NCI-H1092 (cell line): ENCODE data around the gene ZMPSTE24.
A peak's percentile ranks its signal among the peaks of the same experiment; 100 is the strongest.

Source experiments
- DNase-seq: peaks from one replicate; lab custom pipeline; 2025; lab: John Stamatoyannopoulos, UW

ZMPSTE24 gene

DNA sequence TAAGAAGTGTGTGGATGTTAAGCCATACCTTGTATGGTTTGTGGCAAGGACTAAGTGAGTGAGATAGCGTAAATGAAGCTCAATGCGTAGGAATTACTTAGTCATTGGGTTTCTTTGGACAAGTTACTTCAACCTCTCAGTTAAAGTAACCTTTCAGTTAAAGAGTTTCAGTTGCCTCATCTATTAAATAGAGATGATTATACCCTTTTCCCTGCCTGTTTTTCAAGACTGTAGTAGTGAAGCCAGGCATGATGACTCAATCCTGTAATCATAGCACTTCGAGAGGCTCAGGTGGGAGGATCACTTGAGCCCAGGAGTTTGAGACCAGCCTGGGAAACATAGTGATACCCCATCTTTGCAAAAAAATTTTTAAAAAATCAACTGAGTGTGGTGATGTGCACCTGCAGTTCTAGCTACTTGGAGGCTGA lies 6.3 kb downstream of the ZMPSTE24 start:
- DNase-seq: no peak

- DNase-seq: no peak
Observed at GRCh38 chr1:40265298-40265697, 7.3 kb downstream of the ZMPSTE24 start.

DNA sequence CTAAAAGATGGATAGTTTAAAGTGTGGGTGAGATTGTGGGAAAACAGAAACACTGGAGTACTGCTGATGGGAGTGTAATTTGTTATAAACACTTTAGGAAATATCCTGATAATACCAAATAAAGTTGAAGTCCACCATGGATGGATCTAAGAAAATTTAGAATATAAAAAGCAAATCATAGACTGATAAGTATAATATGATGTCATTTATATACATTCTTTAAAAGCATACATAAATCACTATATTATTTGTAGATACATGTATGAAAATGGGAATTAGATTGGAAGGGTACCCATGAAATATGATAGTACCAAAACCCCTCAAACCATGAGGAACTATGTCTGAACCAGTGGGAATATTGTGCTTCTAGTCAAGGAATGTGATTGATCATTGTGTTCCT lies 7.9 kb downstream of the ZMPSTE24 start:
- no peak for DNase-seq

DNA sequence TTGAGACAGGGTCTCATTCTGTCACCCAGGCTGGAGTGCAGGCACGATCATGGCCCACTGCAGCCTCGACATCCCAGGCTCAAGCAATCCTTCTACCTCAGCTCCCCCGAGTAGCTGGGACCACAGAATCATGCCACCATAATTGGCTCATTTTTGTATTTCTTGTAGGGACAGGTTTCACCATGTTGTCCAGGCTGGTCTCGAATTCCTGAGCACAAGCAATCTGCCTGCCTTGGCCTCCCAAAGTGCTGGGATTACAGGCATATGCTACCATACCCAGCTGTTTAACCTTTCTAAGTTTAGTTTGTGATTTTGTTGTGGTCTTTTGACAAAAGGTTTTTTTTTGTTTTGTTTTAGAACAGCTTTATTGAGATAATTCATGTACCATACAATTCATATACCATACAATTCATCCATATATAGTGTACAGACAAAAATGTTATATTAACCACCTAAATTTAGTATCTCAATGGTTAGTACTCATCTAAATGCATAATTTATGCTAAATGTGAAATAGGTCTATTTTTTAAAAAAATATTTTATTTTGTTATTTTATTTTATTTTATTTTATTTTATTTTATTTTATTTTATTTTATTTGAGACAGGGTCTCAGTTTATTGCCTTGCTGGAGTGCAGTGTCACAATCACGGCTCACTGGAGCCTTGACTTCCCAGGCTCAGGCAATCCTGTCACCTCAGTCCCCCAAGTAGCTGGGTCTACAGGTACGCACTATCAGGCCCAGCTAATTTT lies 8.9 kb downstream of the ZMPSTE24 start:
- no peak for DNase-seq

DNA sequence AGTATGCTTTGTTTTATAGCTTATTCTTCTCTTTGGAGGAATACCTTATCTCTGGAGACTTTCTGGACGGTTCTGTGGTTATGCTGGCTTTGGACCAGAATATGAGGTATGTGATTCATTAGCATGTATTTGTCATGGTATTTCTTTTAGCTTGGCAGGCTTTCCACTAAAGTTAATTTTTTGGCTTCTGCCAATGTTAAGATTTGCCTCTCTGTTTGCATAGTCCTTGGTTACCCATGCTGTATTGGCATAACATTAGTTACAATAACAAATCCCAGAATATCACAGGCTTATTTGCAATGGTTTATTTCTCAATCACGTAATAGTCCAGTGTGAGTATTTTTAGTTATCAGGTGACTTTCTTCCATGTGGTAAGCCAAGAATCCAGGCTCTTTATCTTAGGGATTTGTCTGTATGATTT lies 9.7 kb downstream of the ZMPSTE24 start:
- DNase-seq: no peak

GRCh38 chr1:40268211-40268610 lies 10.2 kb downstream of the ZMPSTE24 start:
- DNase-seq: no peak

- DNase-seq: no peak
Observed at GRCh38 chr1:40270152-40270834, 12.3 kb downstream of the ZMPSTE24 start.

DNA sequence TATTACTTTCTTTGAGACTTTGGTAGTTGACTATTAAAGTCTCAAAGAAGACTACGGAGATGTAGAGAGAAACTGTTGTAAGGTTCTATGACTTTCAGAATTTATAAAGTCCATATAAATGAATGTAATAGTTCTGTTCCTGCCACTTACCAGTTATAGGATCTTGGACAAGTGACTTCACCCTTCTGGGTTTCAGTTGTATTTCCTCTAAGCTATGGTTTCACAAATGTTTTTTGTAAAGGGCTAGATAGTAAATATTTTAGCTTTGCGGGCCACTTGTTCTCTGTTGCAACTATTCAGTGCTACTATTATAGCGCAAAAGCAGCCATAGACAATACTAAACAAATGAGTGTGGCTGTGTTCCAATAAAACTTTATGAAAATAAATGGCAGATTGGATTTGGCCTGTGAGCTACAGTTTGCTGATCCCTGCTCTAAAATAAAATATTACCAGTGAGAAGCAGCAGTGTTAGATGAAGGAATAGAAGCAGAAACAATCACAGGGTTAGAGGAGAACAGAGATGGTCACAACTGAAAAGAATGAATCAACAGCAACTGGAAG lies 14.7 kb downstream of the ZMPSTE24 start:
- DNase-seq: no peak

DNA sequence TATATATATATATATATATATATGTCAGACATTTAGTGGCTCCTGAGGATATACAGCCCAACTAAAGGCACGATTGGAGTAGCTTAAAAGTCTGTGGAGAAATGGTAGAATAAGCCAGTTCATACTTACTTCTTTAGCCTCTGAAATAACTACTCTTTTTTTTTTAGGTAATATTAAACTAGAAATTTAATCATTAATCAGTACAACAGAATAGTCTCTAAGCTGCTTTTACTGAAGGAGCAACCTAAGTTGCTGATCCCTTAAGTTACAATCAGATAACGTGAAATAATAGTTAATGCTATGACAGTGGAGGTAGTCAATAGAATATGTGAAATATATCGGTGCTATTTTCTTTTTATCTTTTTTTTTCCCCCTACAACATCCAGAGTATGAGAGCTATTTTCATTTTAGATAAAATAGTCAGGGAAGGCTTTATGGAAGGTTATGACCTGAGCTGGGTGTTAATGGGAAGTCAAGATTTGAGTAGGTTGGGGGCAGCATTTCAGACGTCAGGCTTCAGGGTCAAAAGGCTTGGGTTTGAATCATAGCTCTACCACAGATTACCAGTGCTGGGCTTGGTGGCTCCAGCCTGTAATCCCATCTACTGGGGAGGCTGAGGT lies 15.6 kb downstream of the ZMPSTE24 start:
- no peak for DNase-seq

- no peak for DNase-seq
Observed at GRCh38 chr1:40274331-40274730, 16.3 kb downstream of the ZMPSTE24 start.

DNA sequence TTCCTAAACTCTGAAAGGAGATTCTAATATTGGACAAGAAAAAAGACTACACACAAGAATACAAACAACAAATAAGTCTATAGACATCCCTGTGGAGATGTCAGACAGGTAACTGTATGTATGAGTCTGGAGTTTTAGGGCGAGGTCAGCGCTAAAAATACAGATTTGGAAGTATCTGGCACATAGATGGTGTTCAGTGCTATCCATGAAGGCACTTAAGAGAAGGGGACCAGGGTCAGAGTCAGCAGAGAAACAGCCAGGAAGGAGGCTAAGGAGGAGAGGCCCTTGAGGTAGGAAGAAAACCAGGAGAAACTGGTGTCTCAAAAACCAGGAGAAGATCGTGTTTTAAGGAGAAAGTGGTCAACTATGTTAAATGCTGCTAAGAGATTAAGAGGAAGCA lies 18.1 kb downstream of the ZMPSTE24 start:
- no peak for DNase-seq

DNA sequence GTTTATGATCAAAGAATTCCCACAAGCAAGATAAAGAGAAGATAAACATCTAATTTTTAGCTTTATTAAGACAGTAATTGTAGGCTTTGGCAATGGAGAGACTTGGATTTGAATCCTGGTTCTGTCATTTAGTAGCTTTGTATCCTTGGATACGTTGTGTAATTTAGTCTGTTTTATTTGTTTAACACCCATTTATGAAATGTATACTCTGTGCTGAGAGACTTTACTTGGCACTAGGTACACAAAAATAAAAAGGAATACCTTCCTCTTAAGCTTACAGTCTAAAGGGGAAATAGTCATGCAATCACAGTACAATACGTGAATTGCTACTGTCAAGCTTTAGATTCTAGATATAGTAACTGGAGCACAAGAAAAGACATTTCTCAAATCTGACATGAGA lies 23.8 kb downstream of the ZMPSTE24 start:
- peak; percentile 37 for DNase-seq

- no peak for DNase-seq
Observed at GRCh38 chr1:40291293-40291692, 33.3 kb downstream of the ZMPSTE24 start.

DNA sequence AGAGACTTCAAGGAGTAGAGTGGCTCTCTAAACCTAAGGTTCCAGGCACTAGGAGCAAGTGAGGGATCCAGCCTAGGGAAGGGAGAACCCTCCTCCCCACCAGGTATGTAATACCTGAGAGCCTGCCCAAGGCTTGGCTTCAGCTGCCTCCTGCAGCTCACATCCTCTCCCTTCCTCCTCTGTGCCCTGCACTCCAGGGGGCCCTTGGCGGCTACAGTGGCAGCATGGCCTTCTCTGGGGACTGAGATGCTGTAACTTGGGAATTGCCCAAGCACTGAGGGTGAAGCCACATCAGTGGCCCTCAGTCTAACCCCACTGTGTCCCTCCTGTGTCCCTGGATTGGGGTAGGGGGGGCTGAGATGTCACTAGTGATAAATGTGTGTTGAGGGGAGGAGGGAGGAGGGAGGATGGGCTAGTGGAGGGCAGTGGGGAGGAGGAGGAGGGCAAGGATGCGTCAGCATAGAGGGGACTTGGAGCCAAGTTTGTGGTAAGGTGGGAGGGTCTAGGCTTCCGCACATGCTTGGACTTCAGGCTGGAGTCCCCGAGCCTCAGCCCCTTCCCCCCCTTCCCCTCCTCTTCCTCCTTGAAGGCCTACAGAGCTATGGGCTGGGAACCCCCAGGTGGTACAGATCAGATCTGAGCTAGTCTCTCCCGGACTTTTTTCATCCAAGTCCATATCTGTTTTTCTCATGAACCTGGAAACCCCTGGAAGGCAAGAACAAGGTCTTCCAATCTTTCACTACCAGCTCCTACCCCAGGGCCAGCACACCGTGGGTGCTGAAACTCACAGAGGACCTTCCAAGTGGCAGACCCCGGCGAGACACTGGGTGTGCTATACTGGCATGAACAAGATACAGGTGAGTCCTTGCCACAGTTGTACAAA lies 41.6 kb downstream of the ZMPSTE24 start:
- DNase-seq: no peak

- DNase-seq: no peak
Observed at GRCh38 chr1:40300249-40300567, 42.2 kb downstream of the ZMPSTE24 start.

GRCh38 chr1:40300651-40301050 lies 42.6 kb downstream of the ZMPSTE24 start:
- no peak for DNase-seq

DNA sequence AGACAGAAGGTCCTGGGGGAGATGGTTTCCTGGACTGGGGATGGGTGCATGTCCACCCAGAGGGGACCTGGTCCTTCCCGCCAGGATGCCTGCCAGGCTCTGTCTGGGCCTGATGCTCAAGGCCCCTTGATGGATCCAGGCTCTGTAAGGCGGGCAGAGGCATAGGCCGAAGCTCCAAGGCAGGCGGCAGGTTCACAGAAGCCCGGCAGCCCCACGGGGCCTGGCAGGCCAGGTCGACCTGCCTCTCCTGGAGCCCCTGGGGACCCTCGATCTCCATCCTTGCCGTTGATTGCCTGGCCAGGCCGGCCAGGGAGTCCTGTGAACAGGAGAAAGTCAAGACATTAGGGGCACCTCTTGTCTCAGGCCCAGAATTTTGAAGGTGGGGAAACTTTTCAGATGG lies 43.0 kb downstream of the ZMPSTE24 start:
- DNase-seq: no peak

DNA sequence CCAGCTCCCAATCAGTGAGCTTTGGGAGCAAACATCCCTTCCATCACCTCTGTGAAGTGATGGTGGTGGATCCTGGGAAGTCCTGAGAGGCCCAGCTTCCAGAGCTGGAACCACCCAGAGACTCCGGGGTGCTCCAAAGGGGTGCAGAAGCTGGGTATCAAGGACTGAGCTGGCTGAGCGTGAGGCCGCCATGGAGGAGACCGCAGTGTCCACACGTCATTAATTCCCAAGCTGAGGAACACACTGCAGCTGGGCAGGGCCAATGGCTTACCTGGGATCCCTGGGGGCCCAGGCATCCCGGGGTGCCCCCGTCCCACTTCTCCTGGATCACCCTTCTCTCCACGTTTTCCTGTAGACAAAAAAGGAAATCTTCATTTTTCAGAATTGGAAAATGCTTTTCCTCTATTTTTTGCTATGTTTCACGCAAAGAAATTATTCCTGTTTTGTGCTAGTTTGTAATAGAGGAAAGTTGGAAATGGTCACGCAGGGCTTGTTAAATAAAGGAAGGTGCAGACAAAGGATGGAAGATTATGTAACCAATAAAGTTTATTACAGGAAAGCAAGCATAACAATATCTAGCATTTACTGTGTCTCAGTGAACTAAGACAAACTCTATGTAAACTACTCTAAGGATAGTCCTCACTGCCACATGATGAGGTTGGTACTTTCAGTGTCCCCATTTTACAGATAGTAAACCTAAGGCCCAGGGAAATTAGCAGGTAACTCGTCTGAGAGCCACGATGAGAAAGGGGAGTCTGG lies 43.7 kb downstream of the ZMPSTE24 start:
- DNase-seq: no peak

GRCh38 chr1:40302475-40302874 lies 44.4 kb downstream of the ZMPSTE24 start:
- DNase-seq: no peak

DNA sequence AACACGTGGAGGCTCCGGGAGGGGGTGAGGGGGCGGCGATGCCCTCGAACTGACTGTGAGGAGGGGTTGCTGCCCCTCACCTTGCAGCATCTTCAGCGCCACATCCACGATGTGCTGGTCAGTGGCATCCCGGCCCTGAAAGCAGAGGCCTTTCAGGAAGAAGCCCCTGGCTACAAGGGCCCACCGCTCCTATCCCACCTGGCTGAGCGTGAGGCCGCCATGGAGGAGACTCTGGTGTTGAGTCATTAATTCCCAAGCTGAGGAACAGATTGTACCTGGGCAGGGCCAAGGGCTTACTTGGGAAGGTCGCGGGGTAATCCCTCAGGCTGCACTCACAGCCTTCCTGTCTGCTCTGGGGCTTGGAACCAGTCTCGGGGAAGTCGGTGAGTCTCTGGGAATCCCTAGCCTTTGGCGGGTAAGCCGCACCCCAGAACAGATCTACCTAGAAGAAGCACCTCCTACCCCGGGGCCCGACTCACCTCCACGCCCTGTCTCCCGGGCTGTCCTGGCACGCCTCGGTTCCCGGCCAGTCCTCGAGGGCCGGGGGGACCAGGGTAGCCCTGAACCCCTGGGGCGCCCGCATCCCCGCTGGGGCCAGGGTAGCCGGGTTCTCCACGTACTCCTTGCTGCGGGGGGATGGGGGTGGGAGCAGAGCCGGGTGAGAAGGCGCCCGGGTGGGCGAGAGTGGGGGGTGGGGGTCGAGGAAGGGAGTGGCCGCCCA lies 45.2 kb downstream of the ZMPSTE24 start:
- DNase-seq: no peak

DNA sequence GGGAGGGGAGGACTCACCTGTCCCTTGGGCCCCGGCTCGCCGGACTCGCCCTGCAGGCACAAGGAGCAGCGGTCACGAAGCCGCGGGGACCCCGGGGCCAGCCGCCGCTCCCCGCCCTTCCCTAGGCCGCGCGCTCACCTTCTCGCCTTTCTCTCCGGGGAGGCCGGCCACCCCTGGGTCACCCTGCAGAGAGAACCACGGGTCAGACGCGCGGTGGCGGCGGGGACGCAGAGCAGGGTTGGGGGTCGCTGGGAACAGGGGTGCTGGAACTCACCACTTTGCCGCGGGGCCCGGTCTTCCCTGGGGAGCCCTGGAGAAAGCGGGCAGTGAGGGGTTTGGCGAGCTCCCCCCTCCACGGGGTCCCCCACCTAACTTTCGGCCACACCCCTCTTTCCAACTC lies 45.8 kb downstream of the ZMPSTE24 start:
- DNase-seq: no peak
